GM19023 (cell line): Measurements from ENCODE around the gene RHOBTB1.

Experiments used
- ATAC-seq: cut with Tn5 transposase; IDR thresholded peaks from one replicate; pipeline ENCODE4 v1.9.1; 2021; ENCODE audit warnings: mild to moderate bottlenecking, moderate library complexity; ENCODE audit not compliant: unreplicated experiment

RHOBTB1 gene

GRCh38 chr10:60942788-60943315, 1.1 kb downstream of the RHOBTB1 start:
- peak; percentile 45 for ATAC-seq

GRCh38 chr10:60942134-60942787, 1.7 kb downstream of the RHOBTB1 start:
- no peak for ATAC-seq

- ATAC-seq = no peak
These were observed 3.5 kb downstream of the RHOBTB1 start for GRCh38 chr10:60940446-60940845.

DNA sequence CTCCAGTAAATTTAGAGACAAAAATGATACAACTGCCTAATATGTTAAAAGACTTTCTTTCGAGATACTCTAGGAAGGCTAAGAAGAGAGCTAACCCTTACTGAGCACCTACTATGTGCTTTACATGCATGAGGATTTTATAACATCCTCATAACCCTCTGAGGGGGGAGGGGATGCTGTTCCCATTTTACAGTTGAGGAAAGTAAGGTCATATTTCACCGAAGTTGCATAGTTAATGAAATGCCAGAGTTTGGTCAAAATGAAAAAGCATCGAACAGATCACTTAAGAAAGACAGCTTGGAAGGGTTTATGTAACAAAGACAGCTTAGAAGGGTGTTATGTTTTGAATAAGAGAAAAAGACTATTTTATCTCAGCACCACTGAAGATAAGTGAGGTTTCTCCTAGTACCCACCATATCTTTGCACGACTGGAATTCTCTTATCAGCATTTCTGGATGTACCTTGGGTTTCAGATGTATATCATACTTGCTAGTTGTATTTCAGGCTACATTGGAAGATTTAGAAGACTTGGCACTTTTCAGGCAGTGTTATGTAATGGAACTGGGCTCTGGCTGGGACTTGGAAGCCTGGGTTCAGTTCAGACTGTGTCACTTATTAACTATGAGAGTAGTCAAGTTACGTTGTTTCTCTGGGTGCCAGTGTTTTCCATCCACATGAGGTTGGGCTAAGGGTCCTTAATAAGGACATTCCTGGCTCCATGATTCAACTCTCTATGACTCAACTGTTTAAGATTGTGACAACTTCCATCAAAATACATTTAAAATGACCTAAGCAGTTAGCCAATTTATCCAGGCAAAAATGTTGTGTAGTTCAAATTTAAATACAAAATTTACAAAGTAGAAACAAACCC, 6.0 kb downstream of the RHOBTB1 start:
- ATAC-seq = no peak

DNA sequence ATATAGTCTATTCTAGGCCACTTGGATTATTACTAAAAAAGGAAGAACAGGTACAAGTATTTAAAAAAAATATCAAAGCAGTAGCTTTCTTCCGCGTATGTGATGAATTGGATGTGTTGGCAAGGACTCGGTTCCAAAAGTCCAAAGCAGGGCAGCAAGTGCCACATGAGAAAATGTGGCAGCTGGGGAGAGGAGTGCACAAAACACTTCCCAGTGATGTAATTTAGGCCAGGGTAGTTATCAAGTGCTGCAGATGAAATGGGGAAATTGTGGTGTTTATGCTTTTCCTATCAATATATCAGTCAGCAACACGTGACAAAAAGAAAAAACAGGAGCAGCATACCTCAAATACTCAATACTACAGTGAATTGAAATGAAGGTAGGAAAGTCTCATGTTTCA, 7.0 kb downstream of the RHOBTB1 start:
- ATAC-seq = no peak

- ATAC-seq = no peak
These were observed 9.5 kb downstream of the RHOBTB1 start for GRCh38 chr10:60934215-60935175.

GRCh38 chr10:60932756-60933155, 11.2 kb downstream of the RHOBTB1 start:
- no peak for ATAC-seq

DNA sequence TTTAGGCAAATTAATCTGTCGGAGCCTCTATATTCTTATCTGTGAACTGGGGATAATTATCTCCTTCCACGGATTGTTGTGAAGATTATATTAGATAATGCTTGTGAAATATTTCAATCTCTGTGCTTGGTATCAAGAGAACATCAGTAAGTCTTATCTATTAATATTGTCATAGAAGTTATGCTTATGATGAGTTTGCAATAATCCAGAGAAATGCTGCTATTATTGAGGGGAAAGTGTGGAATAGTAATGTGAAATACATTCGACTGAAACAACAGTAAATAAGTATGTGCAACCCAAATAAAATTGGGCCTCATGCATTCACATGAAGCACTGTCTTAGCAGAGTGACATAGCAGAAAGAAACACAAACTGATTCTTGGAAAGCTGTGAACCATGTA, 13.7 kb downstream of the RHOBTB1 start:
- no peak for ATAC-seq

DNA sequence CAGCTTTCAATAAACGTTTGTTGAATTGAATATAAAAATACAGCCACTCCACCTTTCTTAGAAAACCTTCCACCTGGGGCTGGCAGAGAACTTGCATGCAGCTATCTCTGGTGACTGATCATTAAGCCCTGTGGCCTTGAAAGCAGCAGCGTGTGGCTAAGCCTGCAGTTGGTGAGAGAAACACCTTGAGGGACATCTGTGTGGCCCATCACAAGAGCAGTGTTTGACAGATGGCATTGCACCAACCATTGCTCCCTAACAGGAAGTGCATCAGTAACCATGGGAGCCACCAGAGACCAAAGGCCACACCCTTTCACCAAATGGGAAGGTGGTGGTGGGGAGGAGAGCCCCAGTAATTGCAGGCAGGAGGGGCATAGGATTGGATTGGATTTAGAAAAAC, 22.4 kb downstream of the RHOBTB1 start:
- ATAC-seq = no peak

DNA sequence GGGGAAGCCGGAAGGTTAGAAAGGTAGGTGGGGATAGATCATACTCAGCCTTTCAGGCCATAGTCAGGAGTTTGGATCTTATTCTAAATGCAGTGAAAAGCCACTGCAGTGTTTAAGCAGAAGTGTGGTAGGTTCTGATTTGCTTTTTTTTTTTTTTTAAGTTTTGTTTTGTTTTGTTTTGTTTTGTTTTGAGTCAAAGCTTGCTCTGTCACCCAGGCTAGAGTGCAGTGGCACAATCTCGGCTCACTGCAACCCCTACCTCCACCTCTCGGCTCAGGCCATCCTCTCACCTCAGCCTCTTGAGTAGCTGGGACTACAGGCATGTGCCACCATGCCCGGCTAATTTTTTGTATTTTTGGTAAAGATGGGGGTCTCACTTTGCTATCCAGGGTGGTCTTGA, 23.5 kb downstream of the RHOBTB1 start:
- ATAC-seq = no peak

DNA sequence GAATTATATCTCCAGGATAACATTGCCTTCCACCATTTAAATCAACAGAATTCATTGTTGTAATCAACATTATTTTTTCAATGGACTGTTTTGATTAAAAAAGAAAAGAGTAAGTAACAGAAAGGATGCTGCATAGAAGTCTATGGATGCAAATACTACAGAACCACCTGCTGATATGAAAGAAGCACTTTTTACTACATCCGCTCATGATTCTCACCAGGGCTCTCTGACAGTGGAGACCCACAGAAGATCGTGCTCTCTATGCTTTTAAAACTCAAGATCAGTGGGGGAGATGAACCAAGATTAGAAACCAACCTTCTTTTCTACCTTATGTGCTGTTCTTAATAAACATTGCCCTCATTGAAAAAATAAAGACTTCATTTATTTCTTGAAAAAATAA, 24.4 kb downstream of the RHOBTB1 start:
- no peak for ATAC-seq

GRCh38 chr10:60917331-60918280, 26.4 kb downstream of the RHOBTB1 start:
- no peak for ATAC-seq

DNA sequence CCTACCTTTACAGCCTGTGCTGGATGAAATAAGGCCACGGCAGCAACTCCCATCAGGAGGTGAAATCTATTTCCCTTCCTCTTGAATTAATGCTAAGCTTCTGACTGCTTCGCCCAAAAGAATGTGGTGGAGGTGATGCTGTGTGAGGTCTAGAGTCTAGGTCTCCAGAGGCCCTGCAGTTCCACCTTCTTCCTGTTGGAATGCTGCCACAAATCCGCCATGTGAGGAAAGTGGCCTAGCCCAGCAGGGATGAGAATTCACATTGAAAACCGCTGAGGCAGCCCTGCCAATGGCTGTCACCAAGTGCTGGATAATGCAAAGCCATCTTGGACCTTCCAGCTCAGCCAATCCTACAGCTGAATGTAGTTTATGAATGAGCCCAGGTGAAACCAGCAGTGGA, 28.0 kb downstream of the RHOBTB1 start:
- ATAC-seq = no peak

DNA sequence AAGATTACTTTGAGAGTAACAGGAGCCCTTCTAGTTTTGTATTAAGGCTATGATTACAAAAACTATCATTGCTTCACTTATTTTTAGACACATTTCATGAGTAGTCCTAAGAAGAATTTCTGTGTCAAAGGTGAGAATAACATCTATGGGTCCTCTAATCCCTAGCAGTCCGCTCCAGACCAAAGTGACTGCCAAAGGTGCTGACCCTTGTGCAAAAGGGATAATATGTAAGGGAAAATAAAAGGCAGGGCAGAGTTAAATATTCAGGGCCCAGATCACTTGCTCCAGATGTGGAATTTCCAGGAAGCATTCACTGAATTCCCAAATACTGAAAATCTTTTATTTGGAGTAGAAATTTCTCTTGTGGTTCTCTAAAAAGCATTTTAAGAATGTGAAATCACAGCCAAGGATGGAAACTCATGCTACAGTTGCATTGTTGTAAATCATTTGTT, 29.3 kb downstream of the RHOBTB1 start:
- no peak for ATAC-seq

DNA sequence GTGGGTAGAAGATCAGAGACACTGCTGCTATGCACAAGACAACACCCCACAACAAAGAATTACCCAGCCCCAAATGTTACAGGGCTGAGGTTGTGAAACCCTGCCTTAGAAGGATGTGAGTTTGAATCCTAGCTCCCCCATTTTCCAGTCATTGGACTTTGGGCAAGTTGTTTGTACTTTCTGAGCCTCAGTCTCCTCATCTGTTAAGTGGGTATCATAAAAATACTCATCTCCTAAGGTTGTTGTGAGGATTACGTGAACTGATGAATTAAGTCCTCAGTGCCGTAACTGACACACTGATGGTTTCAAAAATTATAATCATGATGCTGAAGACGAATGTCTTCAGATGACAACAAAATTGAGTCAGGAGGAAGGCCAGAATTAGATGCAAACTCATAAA, 30.3 kb downstream of the RHOBTB1 start:
- ATAC-seq = no peak

GRCh38 chr10:60913071-60913470, 30.9 kb downstream of the RHOBTB1 start:
- no peak for ATAC-seq

DNA sequence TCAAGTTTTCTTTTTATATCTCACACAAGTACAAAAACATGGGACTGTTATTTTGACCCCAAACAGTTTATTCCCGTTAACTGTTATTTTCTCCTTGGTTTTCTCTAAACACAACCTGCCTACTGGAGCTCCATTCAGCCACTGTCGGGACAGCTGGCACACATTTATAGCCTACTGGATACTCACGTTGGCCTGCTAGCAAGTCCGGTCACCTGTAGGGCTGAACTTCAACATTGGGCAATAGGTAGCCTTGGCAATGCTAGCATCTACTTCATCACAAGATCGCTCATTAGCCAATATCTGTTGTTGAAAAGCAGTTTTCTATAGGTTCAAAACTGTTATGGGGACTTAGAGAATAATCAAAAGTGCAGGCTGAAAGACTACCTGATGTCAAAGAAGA, 32.3 kb downstream of the RHOBTB1 start:
- ATAC-seq = no peak

- ATAC-seq = no peak
These were observed 32.8 kb downstream of the RHOBTB1 start for GRCh38 chr10:60911216-60911615.

GRCh38 chr10:60910543-60910942, 33.4 kb downstream of the RHOBTB1 start:
- ATAC-seq = no peak

DNA sequence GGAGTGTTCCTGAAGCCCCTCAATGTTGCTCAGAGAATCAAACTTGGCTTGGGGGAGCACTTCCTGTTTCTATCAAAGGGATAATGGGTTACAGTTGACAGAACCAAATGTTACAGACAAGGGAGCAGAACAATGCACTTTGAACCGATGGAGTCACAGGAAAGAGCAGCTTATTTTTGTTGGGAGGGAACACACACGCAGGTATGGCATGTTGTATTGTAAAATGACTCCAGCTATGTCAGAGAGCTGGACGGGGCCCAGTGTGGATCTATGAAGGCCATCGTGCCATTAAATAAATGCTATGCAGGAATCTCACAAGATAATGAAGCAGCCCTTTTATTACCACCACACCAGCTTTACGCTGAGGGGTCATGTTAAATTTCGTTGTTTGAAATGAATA, 35.1 kb downstream of the RHOBTB1 start:
- ATAC-seq = no peak
